Measurements from ENCODE around the gene PELI1. TPM values are rescaled to one million over a fixed set of nuclear protein-coding genes. Genes with fewer than 3 reads are reported as not detected.

The PELI1 gene
- total and polyA plus RNA-seq, 2 of the 8 experiments (the other 6 are each of a cell fraction or from before 2014, with no cell fraction given), result 21.8 to 57.1 TPM

- Histone ChIP-seq H4K91ac (replicated peaks; ENCODE audit: insufficient read length, low read length) (peak overlapping the region; percentile 69), H3K27ac (ENCODE audit: low read depth, low read length) (peak overlapping the region; percentile 89), H3K4me3 (ENCODE audit: extremely low read depth in 1 of 4, insufficient read depth in 2 of 4, low read depth in 3 of 4, low read length in 4 of 4) (peak overlapping the region; percentile 62 to 94 (median 80)), H2BK120ac (replicated peaks; ENCODE audit: low read depth, low read length) (no peak overlapping the region), H4K5ac (ENCODE audit: insufficient read length, low read depth, low read length) (peak overlapping the region; percentile 89), H3K4me1 (replicated peaks in 1 of 4; ENCODE audit: control insufficient read depth in 3 of 4, insufficient read depth in 4 of 4, low read length in 3 of 4) (peaks cover 0 to 8% (median 2%) of the 10 kb centered on the region in 4 experiments; a peak in 2 of 7 replicates), H3K36me3 (ENCODE audit: control insufficient read depth in 2 of 4, insufficient read depth in 4 of 4, low read length in 3 of 4) (peaks cover 2 to 7% (median 3%) of the 10 kb centered on the region in 4 experiments; a peak in 4 of 8 replicates), H3K79me1 (ENCODE audit: low read depth, low read length) (no peaks in the 10 kb centered on the region; the same call in 1 of the 2 replicates), H2BK12ac (ENCODE audit: low read depth, low read length) (no peak overlapping the region), H3K4me2 (ENCODE audit: insufficient read depth in 1 of 2, low read depth in 2 of 2, low read length in 2 of 2) (peak overlapping the region; percentile 65 to 71), H4K8ac (ENCODE audit: extremely low read depth, insufficient read depth, low read length) (peak overlapping the region; percentile 86; the same call in 1 of the 2 replicates), H4K20me1 (replicated peaks in 1 of 2; ENCODE audit: control insufficient read depth in 1 of 2, insufficient read depth in 2 of 2, low read length in 2 of 2) (peaks cover 0 to 9% of the 10 kb centered on the region in 2 experiments), H2BK5ac (ENCODE audit: low read depth, low read length) (0 out of 2 replicates have a peak overlapping the region, but pooled peaks have one; percentile 94), H2BK20ac (ENCODE audit: low read length) (no peak overlapping the region), H3K27me3 (replicated peaks in 1 of 4; ENCODE audit: control insufficient read depth in 3 of 4, extremely low read depth in 1 of 4, insufficient read depth in 3 of 4, low read length in 3 of 4) (no peaks in the 10 kb centered on the region), H3K14ac (ENCODE audit: insufficient read length) (no peak overlapping the region), H2BK15ac (ENCODE audit: low read length) (no peak overlapping the region), H2AFZ (ENCODE audit: low read length) (no peak overlapping the region), H3K9ac (replicated peaks in 1 of 4; ENCODE audit: extremely low read depth in 1 of 4, low read depth in 3 of 4, low read length in 3 of 4) (peak overlapping the region; percentile 81 to 96 (median 88); a peak in 6 of 7 replicates), H3K4ac (replicated peaks; ENCODE audit: insufficient read length, low read depth, low read length) (peak overlapping the region; percentile 48), H2AK5ac (ENCODE audit: low read depth, low read length) (no peak overlapping the region), H3K79me2 (ENCODE audit: control insufficient read depth in 1 of 2, insufficient read depth in 2 of 2, low read length in 2 of 2) (peaks cover 18 to 51% of the 10 kb centered on the region in 2 experiments), H3K18ac (ENCODE audit: extremely low read depth, low read length) (peak overlapping the region; percentile 91; the same call in 1 of the 2 replicates), H3K23ac (ENCODE audit: insufficient read length) (no peak overlapping the region), H3K23me2 (ENCODE audit: low read depth, low read length) (peaks cover 2% of the 10 kb centered on the region; the same call in 1 of the 2 replicates), H3K9me3 (ENCODE audit: insufficient read depth in 2 of 2, low read depth in 1 of 2, low read length in 1 of 2) (no peaks in the 10 kb centered on the region), H3K56ac (replicated peaks; ENCODE audit: insufficient read length, low read depth, low read length) (peak overlapping the region; percentile 74)
- CTCF ChIA-PET (ENCODE audit: partially characterized antibody), result interaction anchor here (1.0 kb wide), 1 partner anchor 10 kb away, joined by 3 read pairs; no protein-coding TSS in a partner anchor
- WGBS, 2 experiments (ENCODE audit: extremely low coverage in 1 of 2, insufficient coverage in 1 of 2, insufficient read length in 1 of 2, insufficient replicate concordance in 2 of 2, low coverage in 1 of 2, low lambda C conversion rate in 2 of 2, missing lambda C conversion rate in 1 of 2), result 2% methylated on average over 42 of the region's 69 CpGs; no CpG with 5 or more reads in 1 of the 2 experiments
- no peak for FAIRE-seq
- POLR2A ChIA-PET (ENCODE audit: partially characterized antibody), result interaction anchor here (0.7 to 4.7 kb wide), 9 partner anchors 8 to 380 kb away, joined by 3 to 35 read pairs (median 4); no protein-coding TSS in a partner anchor
- DNase-seq (ENCODE audit: low read depth in 1 of 2, low spot score in 2 of 2), result peak in 1 of 2 experiments; percentile 66
- peak; percentile 80 for TF ChIP-seq ASH2L (IDR thresholded peaks at IDR 0.05; ENCODE audit: low read length)
- 0 out of 2 replicates have a peak, but pooled peaks have one; percentile 6 for TF ChIP-seq BACH1 (IDR thresholded peaks at IDR 0.05; ENCODE audit: low read length)
- peak; percentile 62 for TF ChIP-seq SAP30 (IDR thresholded peaks at IDR 0.05; ENCODE audit: insufficient read depth, insufficient replicate concordance, low read length)
- TF ChIP-seq TBP (IDR thresholded peaks at IDR 0.05; ENCODE audit: low read depth, low read length), result 0 out of 2 replicates have a peak, but pooled peaks have one; percentile 11
- TF ChIP-seq SIRT6 (IDR thresholded peaks at IDR 0.05; ENCODE audit: low read length), result no peak
- peak; percentile 39 for TF ChIP-seq KDM4A (IDR thresholded peaks at IDR 0.05; ENCODE audit: low read depth, low read length, severe bottlenecking)
- no peak for TF ChIP-seq TAF1 (IDR thresholded peaks at IDR 0.05; ENCODE audit: low read depth, low read length)
- TF ChIP-seq RXRA (IDR thresholded peaks at IDR 0.05; ENCODE audit: insufficient read depth, low read depth, low read length), result no peak
Observed at GRCh38 chr2:64143169-64144056, 807 bp downstream of the PELI1 start.
